ENCODE data around the gene KCNMB1.

The KCNMB1 gene

DNA sequence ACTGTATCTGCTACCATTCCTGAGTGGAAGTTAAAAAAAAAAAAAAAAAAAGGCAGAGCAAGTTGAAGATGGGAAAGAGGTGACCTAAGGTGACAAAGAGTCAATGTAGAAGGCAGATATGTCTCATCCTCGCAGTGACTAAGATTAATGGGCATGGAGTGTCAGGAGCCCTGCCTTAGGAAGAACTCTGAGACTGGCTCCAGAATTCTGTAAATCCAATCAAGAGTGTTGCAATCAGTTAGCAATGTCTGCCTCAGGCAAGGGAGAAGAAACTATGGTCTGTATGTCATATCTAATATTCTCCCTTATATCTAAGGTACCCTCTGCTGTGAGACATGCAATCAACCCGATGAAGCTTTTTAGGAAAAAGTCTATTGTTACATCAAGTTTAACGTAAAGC, 24.7 kb upstream of the KCNMB1 start:
- DNase-seq (ENCODE audit: low read depth in 1 of 2, low spot score in 1 of 2), result no peak
- Histone ChIP-seq H3K4me3 (replicated peaks; ENCODE audit: insufficient read depth, low read length) (no peak overlapping the region), H3K27me3 (ENCODE audit: insufficient read depth, poor library complexity, severe bottlenecking) (no peaks in the 10 kb centered on the region), H3K27ac (replicated peaks) (no peak overlapping the region)
- TF ChIP-seq GABPA (IDR thresholded peaks at IDR 0.05; ENCODE audit: low read depth) (no peak), POLR2AphosphoS5 (IDR thresholded peaks at IDR 0.05; ENCODE audit: low read depth) (no peak), SPI1 (IDR thresholded peaks at IDR 0.05; ENCODE audit: borderline replicate concordance, low read depth) (no peak)
- TF ChIP-seq, protein P1, sequence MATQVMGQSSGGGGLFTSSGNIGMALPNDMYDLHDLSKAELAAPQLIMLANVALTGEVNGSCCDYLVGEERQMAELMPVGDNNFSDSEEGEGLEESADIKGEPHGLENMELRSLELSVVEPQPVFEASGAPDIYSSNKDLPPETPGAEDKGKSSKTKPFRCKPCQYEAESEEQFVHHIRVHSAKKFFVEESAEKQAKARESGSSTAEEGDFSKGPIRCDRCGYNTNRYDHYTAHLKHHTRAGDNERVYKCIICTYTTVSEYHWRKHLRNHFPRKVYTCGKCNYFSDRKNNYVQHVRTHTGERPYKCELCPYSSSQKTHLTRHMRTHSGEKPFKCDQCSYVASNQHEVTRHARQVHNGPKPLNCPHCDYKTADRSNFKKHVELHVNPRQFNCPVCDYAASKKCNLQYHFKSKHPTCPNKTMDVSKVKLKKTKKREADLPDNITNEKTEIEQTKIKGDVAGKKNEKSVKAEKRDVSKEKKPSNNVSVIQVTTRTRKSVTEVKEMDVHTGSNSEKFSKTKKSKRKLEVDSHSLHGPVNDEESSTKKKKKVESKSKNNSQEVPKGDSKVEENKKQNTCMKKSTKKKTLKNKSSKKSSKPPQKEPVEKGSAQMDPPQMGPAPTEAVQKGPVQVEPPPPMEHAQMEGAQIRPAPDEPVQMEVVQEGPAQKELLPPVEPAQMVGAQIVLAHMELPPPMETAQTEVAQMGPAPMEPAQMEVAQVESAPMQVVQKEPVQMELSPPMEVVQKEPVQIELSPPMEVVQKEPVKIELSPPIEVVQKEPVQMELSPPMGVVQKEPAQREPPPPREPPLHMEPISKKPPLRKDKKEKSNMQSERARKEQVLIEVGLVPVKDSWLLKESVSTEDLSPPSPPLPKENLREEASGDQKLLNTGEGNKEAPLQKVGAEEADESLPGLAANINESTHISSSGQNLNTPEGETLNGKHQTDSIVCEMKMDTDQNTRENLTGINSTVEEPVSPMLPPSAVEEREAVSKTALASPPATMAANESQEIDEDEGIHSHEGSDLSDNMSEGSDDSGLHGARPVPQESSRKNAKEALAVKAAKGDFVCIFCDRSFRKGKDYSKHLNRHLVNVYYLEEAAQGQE (IDR thresholded peaks at IDR 0.05; ENCODE audit: insufficient replicate concordance, low read depth), result no peak
- TF ChIP-seq, protein P2, sequence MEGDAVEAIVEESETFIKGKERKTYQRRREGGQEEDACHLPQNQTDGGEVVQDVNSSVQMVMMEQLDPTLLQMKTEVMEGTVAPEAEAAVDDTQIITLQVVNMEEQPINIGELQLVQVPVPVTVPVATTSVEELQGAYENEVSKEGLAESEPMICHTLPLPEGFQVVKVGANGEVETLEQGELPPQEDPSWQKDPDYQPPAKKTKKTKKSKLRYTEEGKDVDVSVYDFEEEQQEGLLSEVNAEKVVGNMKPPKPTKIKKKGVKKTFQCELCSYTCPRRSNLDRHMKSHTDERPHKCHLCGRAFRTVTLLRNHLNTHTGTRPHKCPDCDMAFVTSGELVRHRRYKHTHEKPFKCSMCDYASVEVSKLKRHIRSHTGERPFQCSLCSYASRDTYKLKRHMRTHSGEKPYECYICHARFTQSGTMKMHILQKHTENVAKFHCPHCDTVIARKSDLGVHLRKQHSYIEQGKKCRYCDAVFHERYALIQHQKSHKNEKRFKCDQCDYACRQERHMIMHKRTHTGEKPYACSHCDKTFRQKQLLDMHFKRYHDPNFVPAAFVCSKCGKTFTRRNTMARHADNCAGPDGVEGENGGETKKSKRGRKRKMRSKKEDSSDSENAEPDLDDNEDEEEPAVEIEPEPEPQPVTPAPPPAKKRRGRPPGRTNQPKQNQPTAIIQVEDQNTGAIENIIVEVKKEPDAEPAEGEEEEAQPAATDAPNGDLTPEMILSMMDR (IDR thresholded peaks at IDR 0.05; ENCODE audit: insufficient read depth, low read length), result no peak

DNA sequence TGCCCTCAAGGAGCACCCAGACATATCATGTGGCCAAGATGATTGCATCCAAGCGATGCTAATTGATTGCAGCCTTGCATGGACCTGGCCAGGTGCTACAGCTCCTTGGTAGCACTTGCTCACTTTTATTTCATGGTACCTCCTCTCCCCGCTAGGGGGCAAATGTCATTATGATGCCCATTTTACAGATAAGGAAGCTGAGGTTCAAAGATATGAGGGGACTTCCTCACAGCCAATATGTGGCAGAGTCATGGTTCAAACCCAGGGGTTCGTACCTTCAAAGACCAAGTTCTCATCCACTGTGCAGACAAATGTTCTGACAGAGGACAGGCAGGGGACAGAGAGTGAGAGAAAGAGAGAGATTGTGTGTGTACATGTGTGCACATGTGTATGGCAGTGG, 21.9 kb upstream of the KCNMB1 start:
- no peak for TF ChIP-seq POLR2AphosphoS5 (IDR thresholded peaks at IDR 0.05; ENCODE audit: low read depth)
- TF ChIP-seq, protein P2 (IDR thresholded peaks at IDR 0.05; ENCODE audit: insufficient read depth, low read length), result peak; percentile 1
- H3K4me3 ChIP-seq (replicated peaks; ENCODE audit: insufficient read depth, low read length), result no peak overlapping the region
- H3K27ac ChIP-seq (replicated peaks), result no peak overlapping the region
- DNase-seq (ENCODE audit: low read depth in 1 of 2, low spot score in 1 of 2), result peak in 1 of 2 experiments; percentile 16
- H3K27me3 ChIP-seq (ENCODE audit: insufficient read depth, poor library complexity, severe bottlenecking), result no peaks in the 10 kb centered on the region

DNA sequence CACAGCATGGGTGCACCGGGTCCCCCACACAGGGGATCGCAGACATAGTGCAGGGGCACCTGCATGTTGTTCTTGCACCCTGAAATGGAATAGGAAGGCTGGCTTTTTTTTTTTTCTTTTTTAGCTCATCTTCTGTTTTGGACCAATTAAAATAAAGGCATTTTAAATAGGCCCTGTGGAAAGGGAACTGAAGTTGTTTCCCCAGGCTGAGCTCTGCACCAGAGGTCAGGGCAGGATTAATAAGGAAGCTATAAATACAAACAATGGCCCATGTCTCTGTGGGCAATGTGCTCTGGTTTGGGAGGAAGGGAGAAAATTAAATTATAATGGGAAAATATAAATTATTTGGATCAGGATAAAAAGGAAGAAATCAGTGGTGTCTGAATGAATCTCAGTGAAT, 21.2 kb upstream of the KCNMB1 start:
- H3K27ac ChIP-seq (replicated peaks), result no peak overlapping the region
- TF ChIP-seq, protein P1 (IDR thresholded peaks at IDR 0.05; ENCODE audit: insufficient replicate concordance, low read depth), result no peak
- TF ChIP-seq POLR2AphosphoS5 (IDR thresholded peaks at IDR 0.05; ENCODE audit: low read depth), result no peak
- no peak for TF ChIP-seq GABPA (IDR thresholded peaks at IDR 0.05; ENCODE audit: low read depth)
- TF ChIP-seq, protein P2 (IDR thresholded peaks at IDR 0.05; ENCODE audit: insufficient read depth, low read length), result no peak
- TF ChIP-seq SPI1 (IDR thresholded peaks at IDR 0.05; ENCODE audit: borderline replicate concordance, low read depth), result no peak
- DNase-seq (ENCODE audit: low read depth in 1 of 2, low spot score in 1 of 2), result no peak
- no peak overlapping the region for H3K4me3 ChIP-seq (replicated peaks; ENCODE audit: insufficient read depth, low read length)
- H3K27me3 ChIP-seq (ENCODE audit: insufficient read depth, poor library complexity, severe bottlenecking), result no peaks in the 10 kb centered on the region
